Stimulated activated CD8-positive, alpha-beta memory T cell treated with anti-CD3 and anti-CD28 coated beads, Interleukin-7, amount 100 ng/mL, for 4 hours (primary cell): ENCODE data around the gene C1orf174.

Source experiments
- DNase-seq, 2 donors: peaks; one replicate each; pipeline ENCODE4 v3.0.0-alpha.2; 2020; ENCODE audit warnings: low read depth in 2 of 2

Gene C1orf174

GRCh38 chr1:3900150-3900968, at the start of gene C1orf174:
C1orf174 (minus strand) TSS chr1:3900272; CDS start chr1:3900186, 86 bp downstream.
- DNase-seq: peak; percentile 93 to 96

GRCh38 chr1:3948344-3948743, 48.3 kb upstream of the C1orf174 start:
- no peak for DNase-seq

- DNase-seq: no peak
These were observed 46.1 kb upstream of the C1orf174 start for GRCh38 chr1:3945916-3946840.

GRCh38 chr1:3945222-3945621, 45.1 kb upstream of the C1orf174 start:
- no peak for DNase-seq

GRCh38 chr1:3944578-3945125, 44.6 kb upstream of the C1orf174 start:
- no peak for DNase-seq

- no peak for DNase-seq
These were observed 43.9 kb upstream of the C1orf174 start for GRCh38 chr1:3943806-3944577.

- DNase-seq: no peak
These were observed 43.0 kb upstream of the C1orf174 start for GRCh38 chr1:3943123-3943431.

GRCh38 chr1:3942416-3943122, 42.5 kb upstream of the C1orf174 start:
- DNase-seq: no peak

GRCh38 chr1:3940754-3941345, 40.8 kb upstream of the C1orf174 start:
- no peak for DNase-seq

GRCh38 chr1:3940081-3940753, 40.1 kb upstream of the C1orf174 start:
- no peak for DNase-seq

GRCh38 chr1:3939242-3940080, 39.4 kb upstream of the C1orf174 start:
- no peak for DNase-seq

GRCh38 chr1:3932156-3932919, 32.3 kb upstream of the C1orf174 start:
- DNase-seq: no peak

- DNase-seq: no peak
These were observed 31.2 kb upstream of the C1orf174 start for GRCh38 chr1:3931007-3931912.

- no peak for DNase-seq
These were observed 30.4 kb upstream of the C1orf174 start for GRCh38 chr1:3930301-3931006.

- no peak for DNase-seq
These were observed 29.1 kb upstream of the C1orf174 start for GRCh38 chr1:3929126-3929525.

- no peak for DNase-seq
These were observed 28.5 kb upstream of the C1orf174 start for GRCh38 chr1:3928586-3928985.

- no peak for DNase-seq
These were observed 26.9 kb upstream of the C1orf174 start for GRCh38 chr1:3926956-3927355.
